HEK293 (cell line): ENCODE data around the gene ZNF485.
"Not testable (repeated sequence)": the region's sequence is repeated elsewhere in the genome, so short reads cannot be mapped to it uniquely, and the experiment has no call there.

Experiments used
- ATF2 ChIP-seq: fragments of 450-650 bp; formaldehyde crosslinking; IDR thresholded peaks from 2 replicates; pipeline ENCODE4 v1.5.1; 2016; ENCODE audit warnings: missing biosample characterization, missing genetic modification characterization, low read depth
- SCRT2 ChIP-seq: fragments of 450-650 bp; formaldehyde crosslinking; IDR thresholded peaks from 2 replicates; pipeline ENCODE4 v1.5.1; 2016; ENCODE audit warnings: missing biosample characterization, missing genetic modification characterization
- YY2 ChIP-seq: fragments of 450-650 bp; formaldehyde crosslinking; IDR thresholded peaks from 2 replicates; pipeline ENCODE4 v1.5.1; 2016; ENCODE audit warnings: missing biosample characterization, missing genetic modification characterization
- ZBTB21 ChIP-seq: fragments of 450-650 bp; formaldehyde crosslinking; IDR thresholded peaks from 2 replicates; pipeline ENCODE4 v1.5.1; 2017; ENCODE audit warnings: missing biosample characterization, missing genetic modification characterization
- ZNF10 ChIP-seq: fragments of 450-650 bp; formaldehyde crosslinking; IDR thresholded peaks from 2 replicates; pipeline ENCODE4 v1.5.1; 2017; ENCODE audit warnings: missing biosample characterization, missing genetic modification characterization
- ZNF114 ChIP-seq: fragments of 450-650 bp; formaldehyde crosslinking; IDR thresholded peaks from 2 replicates; pipeline ENCODE4 v1.5.0; 2017; ENCODE audit warnings: missing biosample characterization, missing genetic modification characterization
- ZNF24 ChIP-seq: fragments of 450-650 bp; formaldehyde crosslinking; IDR thresholded peaks from 2 replicates; pipeline ENCODE4 v1.5.1; 2016; ENCODE audit warnings: missing biosample characterization, missing genetic modification characterization
- ZNF341 ChIP-seq: fragments of 450-650 bp; formaldehyde crosslinking; IDR thresholded peaks from 2 replicates; pipeline ENCODE4; 2016; ENCODE audit warnings: low read depth, missing biosample characterization, missing genetic modification characterization
- ZNF391 ChIP-seq: fragments of 450-650 bp; formaldehyde crosslinking; IDR thresholded peaks from 2 replicates; pipeline ENCODE4 v1.5.1; 2016; ENCODE audit warnings: low read depth, missing biosample characterization, missing genetic modification characterization, borderline replicate concordance
- ZNF660 ChIP-seq: fragments of 450-650 bp; IDR thresholded peaks from 2 replicates; pipeline ENCODE4 v1.5.1; 2018; ENCODE audit warnings: missing biosample characterization, mild to moderate bottlenecking, missing genetic modification characterization
- TF ChIP-seq, protein P1 (sequence below): fragments of 450-650 bp; formaldehyde crosslinking; IDR thresholded peaks from 2 replicates; pipeline ENCODE4 v1.5.1; 2016; ENCODE audit warnings: missing biosample characterization, missing genetic modification characterization
- TF ChIP-seq, protein P2 (sequence below): fragments of 450-650 bp; formaldehyde crosslinking; conservative IDR thresholded peaks from 2 replicates; pipeline ENCODE4 v1.5.1; 2016; ENCODE audit warnings: low read depth, missing biosample characterization, missing genetic modification characterization
- TF ChIP-seq, protein P3 (sequence below): fragments of 450-650 bp; formaldehyde crosslinking; IDR thresholded peaks from 2 replicates; pipeline ENCODE4 v1.5.1; 2016; ENCODE audit warnings: missing biosample characterization, missing genetic modification characterization

- TF ChIP-seq, protein P1, sequence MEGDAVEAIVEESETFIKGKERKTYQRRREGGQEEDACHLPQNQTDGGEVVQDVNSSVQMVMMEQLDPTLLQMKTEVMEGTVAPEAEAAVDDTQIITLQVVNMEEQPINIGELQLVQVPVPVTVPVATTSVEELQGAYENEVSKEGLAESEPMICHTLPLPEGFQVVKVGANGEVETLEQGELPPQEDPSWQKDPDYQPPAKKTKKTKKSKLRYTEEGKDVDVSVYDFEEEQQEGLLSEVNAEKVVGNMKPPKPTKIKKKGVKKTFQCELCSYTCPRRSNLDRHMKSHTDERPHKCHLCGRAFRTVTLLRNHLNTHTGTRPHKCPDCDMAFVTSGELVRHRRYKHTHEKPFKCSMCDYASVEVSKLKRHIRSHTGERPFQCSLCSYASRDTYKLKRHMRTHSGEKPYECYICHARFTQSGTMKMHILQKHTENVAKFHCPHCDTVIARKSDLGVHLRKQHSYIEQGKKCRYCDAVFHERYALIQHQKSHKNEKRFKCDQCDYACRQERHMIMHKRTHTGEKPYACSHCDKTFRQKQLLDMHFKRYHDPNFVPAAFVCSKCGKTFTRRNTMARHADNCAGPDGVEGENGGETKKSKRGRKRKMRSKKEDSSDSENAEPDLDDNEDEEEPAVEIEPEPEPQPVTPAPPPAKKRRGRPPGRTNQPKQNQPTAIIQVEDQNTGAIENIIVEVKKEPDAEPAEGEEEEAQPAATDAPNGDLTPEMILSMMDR (tag by site-specific recombination): not testable (repeated sequence)
- not testable (repeated sequence) for TF ChIP-seq SCRT2 (tag by site-specific recombination); ZNF114 (tag by site-specific recombination); ZNF391; ATF2 (tag by site-specific recombination); ZNF660 (tag by site-specific recombination); YY2 (tag by site-specific recombination); ZNF10; ZBTB21 (tag by site-specific recombination); ZNF341; ZNF24 (tag by site-specific recombination)
- TF ChIP-seq, protein P2, sequence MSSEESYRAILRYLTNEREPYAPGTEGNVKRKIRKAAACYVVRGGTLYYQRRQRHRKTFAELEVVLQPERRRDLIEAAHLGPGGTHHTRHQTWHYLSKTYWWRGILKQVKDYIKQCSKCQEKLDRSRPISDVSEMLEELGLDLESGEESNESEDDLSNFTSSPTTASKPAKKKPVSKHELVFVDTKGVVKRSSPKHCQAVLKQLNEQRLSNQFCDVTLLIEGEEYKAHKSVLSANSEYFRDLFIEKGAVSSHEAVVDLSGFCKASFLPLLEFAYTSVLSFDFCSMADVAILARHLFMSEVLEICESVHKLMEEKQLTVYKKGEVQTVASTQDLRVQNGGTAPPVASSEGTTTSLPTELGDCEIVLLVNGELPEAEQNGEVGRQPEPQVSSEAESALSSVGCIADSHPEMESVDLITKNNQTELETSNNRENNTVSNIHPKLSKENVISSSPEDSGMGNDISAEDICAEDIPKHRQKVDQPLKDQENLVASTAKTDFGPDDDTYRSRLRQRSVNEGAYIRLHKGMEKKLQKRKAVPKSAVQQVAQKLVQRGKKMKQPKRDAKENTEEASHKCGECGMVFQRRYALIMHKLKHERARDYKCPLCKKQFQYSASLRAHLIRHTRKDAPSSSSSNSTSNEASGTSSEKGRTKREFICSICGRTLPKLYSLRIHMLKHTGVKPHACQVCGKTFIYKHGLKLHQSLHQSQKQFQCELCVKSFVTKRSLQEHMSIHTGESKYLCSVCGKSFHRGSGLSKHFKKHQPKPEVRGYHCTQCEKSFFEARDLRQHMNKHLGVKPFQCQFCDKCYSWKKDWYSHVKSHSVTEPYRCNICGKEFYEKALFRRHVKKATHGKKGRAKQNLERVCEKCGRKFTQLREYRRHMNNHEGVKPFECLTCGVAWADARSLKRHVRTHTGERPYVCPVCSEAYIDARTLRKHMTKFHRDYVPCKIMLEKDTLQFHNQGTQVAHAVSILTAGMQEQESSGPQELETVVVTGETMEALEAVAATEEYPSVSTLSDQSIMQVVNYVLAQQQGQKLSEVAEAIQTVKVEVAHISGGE (tag by site-specific recombination): not testable (repeated sequence)
- TF ChIP-seq, protein P3, sequence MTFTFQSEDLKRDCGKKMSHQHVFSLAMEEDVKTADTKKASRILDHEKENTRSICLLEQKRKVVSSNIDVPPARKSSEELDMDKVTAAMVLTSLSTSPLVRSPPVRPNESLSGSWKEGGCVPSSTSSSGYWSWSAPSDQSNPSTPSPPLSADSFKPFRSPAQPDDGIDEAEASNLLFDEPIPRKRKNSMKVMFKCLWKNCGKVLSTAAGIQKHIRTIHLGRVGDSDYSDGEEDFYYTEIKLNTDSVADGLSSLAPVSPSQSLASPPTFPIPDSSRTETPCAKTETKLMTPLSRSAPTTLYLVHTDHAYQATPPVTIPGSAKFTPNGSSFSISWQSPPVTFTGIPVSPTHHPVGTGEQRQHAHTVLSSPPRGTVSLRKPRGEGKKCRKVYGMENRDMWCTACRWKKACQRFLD: not testable (repeated sequence)
Observed at GRCh38 chr10:43601576-43601975, 4.7 kb upstream of the ZNF485 start.
